ENCODE results near the gene PSD2. TPM values are rescaled to one million over a fixed set of nuclear protein-coding genes. Genes with fewer than 3 reads are reported as not detected.

The PSD2 gene
- total RNA-seq, 1 experiment from 2014 or later: 0.22 TPM

GRCh38 chr5:139888370-139888769 lies 92.8 kb downstream of the PSD2 start:
- Histone ChIP-seq H2BK20ac (ENCODE audit: low read depth, low read length, poor library complexity, severe bottlenecking) (no peak overlapping the region), H3K18ac (ENCODE audit: insufficient read length, low read depth, low read length) (no peak overlapping the region), H2BK5ac (ENCODE audit: insufficient read length, low read length) (no peak overlapping the region), H3K23ac (ENCODE audit: insufficient read length, low read depth, low read length) (no peak overlapping the region), H2AK5ac (ENCODE audit: insufficient read length, low read length) (no peak overlapping the region), H3K79me2 (ENCODE audit: insufficient read depth, low read length) (no peaks in the 10 kb centered on the region), H3T11ph (ENCODE audit: low read length) (no peak overlapping the region), H4K5ac (ENCODE audit: insufficient read length, low read depth, low read length) (no peak overlapping the region), H3K27ac (ENCODE audit: insufficient read length, low read depth, low read length) (no peak overlapping the region), H3K23me2 (ENCODE audit: insufficient read length, low read depth, low read length, poor library complexity, severe bottlenecking) (no peaks in the 10 kb centered on the region), H4K8ac (replicated peaks; ENCODE audit: insufficient read length, low read depth, low read length) (no peak overlapping the region), H4K91ac (ENCODE audit: insufficient read length, low read depth, low read length) (no peak overlapping the region), H3K9me3 (ENCODE audit: control insufficient read depth, low read depth, low read length) (no peaks in the 10 kb centered on the region), H2AFZ (ENCODE audit: low read length) (no peak overlapping the region), H3K4ac (ENCODE audit: low read depth, low read length) (no peak overlapping the region), H3K9ac (ENCODE audit: extremely low read depth, insufficient read length, low read length) (no peak overlapping the region), H2BK120ac (ENCODE audit: low read depth, low read length, poor library complexity, severe bottlenecking) (no peak overlapping the region), H3K4me2 (ENCODE audit: insufficient read depth, insufficient read length, low read length) (no peak overlapping the region), H3K27me3 (ENCODE audit: insufficient read depth, low read length) (no peaks in the 10 kb centered on the region), H2BK12ac (ENCODE audit: insufficient read length, low read depth, low read length) (no peak overlapping the region), H3K56ac (ENCODE audit: insufficient read length, low read depth, low read length) (no peak overlapping the region), H4K20me1 (ENCODE audit: control insufficient read depth, insufficient read depth, insufficient read length) (peaks cover 3% of the 10 kb centered on the region), H3K4me1 (ENCODE audit: insufficient read depth, low read length) (no peaks in the 10 kb centered on the region), H3K14ac (ENCODE audit: insufficient read depth, low read length) (no peak overlapping the region), H3K79me1 (ENCODE audit: insufficient read depth, low read depth, low read length, poor library complexity, severe bottlenecking) (no peaks in the 10 kb centered on the region), H2BK15ac (ENCODE audit: low read depth, low read length) (no peak overlapping the region)
- no CpG with 5 or more reads among the region's 4 CpGs for WGBS (ENCODE audit: extremely low coverage, insufficient read length, low lambda C conversion rate)
- Mint-ChIP-seq H3K27me3 (ENCODE audit: low read depth) (peaks cover 61% of the 10 kb centered on the region), H3K36me3 (ENCODE audit: insufficient read depth in 1 of 3, low read depth in 3 of 3) (no peaks in the 10 kb centered on the region), H3K9me3 (no peaks in the 10 kb centered on the region), H3K4me3 (no peak overlapping the region), H3K27ac (no peak overlapping the region), H3K4me1 (0 out of 4 replicates have a peak, but pooled peaks cover 0 to 2% of the 10 kb centered on the region in 2 experiments)
- TF ChIP-seq CTCF (conservative IDR thresholded peaks at IDR 0.05): no peak
- DNase-seq: no peak

Data from H9 (cell line).